Tibial artery (tissue), 4 donors: ENCODE data around the gene FHAD1.
"Not testable (repeated sequence)": the region's sequence is repeated elsewhere in the genome, so short reads cannot be mapped to it uniquely, and the experiment has no call there.

ENCODE experiments used
- DNase-seq, 2 donors: peaks; one replicate each; pipeline ENCODE4 v3.0.0-alpha.2; 2019
- H3K27ac ChIP-seq, 2 donors: fragments of 200-600 bp; sonication (generic) in 1 of 2; 1 replicate in 1 of 2; 2 replicates in 1 of 2; pipeline ENCODE4 v1.5.1; 2018 to 2019; ENCODE audit warnings: mild to moderate bottlenecking in 1 of 2
- H3K27me3 ChIP-seq, 2 donors: fragments of 200-600 bp; sonication (generic) in 1 of 2; one replicate each; pipeline versions ENCODE4 v1.5.1 to v1.6.0; 2016 to 2019
- H3K36me3 ChIP-seq, 3 donors: fragments of 200-600 bp; sonication (generic) in 2 of 3; one replicate each; pipeline ENCODE4 v1.5.1; 2016 to 2019; ENCODE audit warnings: mild to moderate bottlenecking in 2 of 3
- H3K4me1 ChIP-seq, 4 donors: fragments of 200-600 bp; sonication (generic) in 2 of 4; 1 replicate in 3 of 4; 2 replicates in 1 of 4; pipeline ENCODE4 v1.5.1; 2016 to 2019
- H3K4me3 ChIP-seq, 2 donors: fragments of 200-600 bp; sonication (generic) in 1 of 2; 1 replicate in 1 of 2; 2 replicates in 1 of 2; pipeline ENCODE4 v1.5.1; 2018 to 2019; ENCODE audit warnings: mild to moderate bottlenecking in 2 of 2
- H3K9me3 ChIP-seq, 3 donors: fragments of 200-600 bp; sonication (generic) in 1 of 3; one replicate each; pipeline ENCODE4 v1.5.1; 2016 to 2019
- CTCF ChIP-seq, 2 experiments: fragments of 200-600 bp in 1 of 2; fragments of 450-650 bp in 1 of 2; IDR thresholded peaks; one replicate each; pipeline ENCODE4 v1.5.1; 2017 to 2019; ENCODE audit warnings: antibody characterized with exemption in 2 of 2, mild to moderate bottlenecking in 1 of 2, moderate library complexity in 1 of 2
- intact Hi-C: fragments of 100-400 bp; cut with DNase I; formaldehyde crosslinking; loops from one replicate; pipeline ENCODE4 v1.15.0; 2023; ENCODE audit warnings: low total_unique reads

Gene FHAD1

GRCh38 chr1:15296585-15297321 is 49.7 kb downstream of the FHAD1 start:
- no peak for TF ChIP-seq CTCF (IDR thresholded peaks at IDR 0.05)
- Histone ChIP-seq H3K4me1 (no peaks in the 10 kb centered on the region), H3K27ac (no peak overlapping the region), H3K27me3 (peaks cover 0 to 5% of the 10 kb centered on the region in 2 donors), H3K4me3 (no peak overlapping the region), H3K9me3 (no peaks in the 10 kb centered on the region), H3K36me3 (no peaks in the 10 kb centered on the region)
- no peak for DNase-seq
- intact Hi-C loops = no loop called here

- intact Hi-C loops, H3K27ac ChIP-seq, H3K4me3 ChIP-seq, DNase-seq, H3K9me3 ChIP-seq, H3K4me1 ChIP-seq, H3K27me3 ChIP-seq, H3K36me3 ChIP-seq: not testable (repeated sequence)
These were observed 51.0 kb downstream of the FHAD1 start for GRCh38 chr1:15297975-15298374.

GRCh38 chr1:15299179-15299578 is 52.2 kb downstream of the FHAD1 start:
- no peak for DNase-seq
- Histone ChIP-seq H3K4me3 (no peak overlapping the region), H3K36me3 (no peaks in the 10 kb centered on the region), H3K27ac (no peak overlapping the region), H3K9me3 (no peaks in the 10 kb centered on the region), H3K4me1 (no peaks in the 10 kb centered on the region), H3K27me3 (peaks cover 0 to 5% of the 10 kb centered on the region in 2 donors)
- intact Hi-C loops = no loop called here
- TF ChIP-seq CTCF (IDR thresholded peaks at IDR 0.05) = no peak

GRCh38 chr1:15299806-15300205 is 52.8 kb downstream of the FHAD1 start:
- H3K27ac ChIP-seq = no peak overlapping the region
- TF ChIP-seq CTCF (IDR thresholded peaks at IDR 0.05) = no peak
- no peaks in the 10 kb centered on the region for H3K9me3 ChIP-seq
- intact Hi-C loops = loop anchor here (5.0 kb wide), 1 partner anchor 173 kb away; no protein-coding TSS in a partner anchor
- H3K4me3 ChIP-seq = no peak overlapping the region
- no peaks in the 10 kb centered on the region for H3K36me3 ChIP-seq
- no peak for DNase-seq
- H3K27me3 ChIP-seq = peaks cover 0 to 5% of the 10 kb centered on the region in 2 donors
- H3K4me1 ChIP-seq = no peaks in the 10 kb centered on the region

GRCh38 chr1:15303935-15304334 is 56.9 kb downstream of the FHAD1 start:
- Histone ChIP-seq H3K9me3 (no peaks in the 10 kb centered on the region), H3K27me3 (peaks cover 0 to 5% of the 10 kb centered on the region in 2 donors), H3K4me3 (no peak overlapping the region), H3K4me1 (no peaks in the 10 kb centered on the region), H3K27ac (no peak overlapping the region), H3K36me3 (no peaks in the 10 kb centered on the region)
- no peak for DNase-seq
- intact Hi-C loops = loop anchor here (5.0 kb wide), 1 partner anchor 177 kb away; no protein-coding TSS in a partner anchor
- TF ChIP-seq CTCF (IDR thresholded peaks at IDR 0.05) = no peak

GRCh38 chr1:15304708-15305467 is 57.9 kb downstream of the FHAD1 start:
- Histone ChIP-seq H3K27ac (no peak overlapping the region), H3K9me3 (no peaks in the 10 kb centered on the region), H3K4me3 (no peak overlapping the region), H3K27me3 (peaks cover 0 to 2% of the 10 kb centered on the region in 2 donors), H3K36me3 (no peaks in the 10 kb centered on the region), H3K4me1 (no peaks in the 10 kb centered on the region)
- peak; percentile 71 to 81 for TF ChIP-seq CTCF (IDR thresholded peaks at IDR 0.05)
- intact Hi-C loops = loop anchor here (5.0 kb wide), 1 partner anchor 178 kb away; no protein-coding TSS in a partner anchor
- peak in 1 of 2 donors; percentile 50 for DNase-seq
